Activated CD4-positive, CD25-positive, alpha-beta regulatory T cell (primary cell): Measurements from ENCODE around the gene SFXN5.

Experiments
- DNase-seq, 4 experiments: peaks; one replicate each; lab custom pipeline; 2025; lab: John Stamatoyannopoulos, UW

Gene SFXN5

GRCh38 chr2:72975017-72975416 is 96.5 kb downstream of the SFXN5 start:
- no peak for DNase-seq

DNA sequence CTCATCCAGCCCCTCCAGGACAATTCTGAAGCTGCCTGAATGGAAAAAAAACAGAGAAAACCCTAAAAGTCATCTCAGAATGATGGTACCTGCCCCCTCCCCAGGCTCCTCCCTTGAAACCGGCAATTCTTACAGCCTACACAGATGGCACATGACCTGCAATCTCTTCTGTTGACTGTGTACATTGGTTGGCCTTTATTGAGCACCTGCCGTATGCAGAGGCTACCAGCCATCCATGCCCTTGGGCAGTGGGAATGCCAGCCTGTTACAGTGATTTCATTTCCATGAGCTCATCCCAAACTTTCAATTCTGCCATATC is 97.1 kb downstream of the SFXN5 start:
- DNase-seq = no peak

- DNase-seq = peak in 1 of 4 experiments; percentile 7
Observed at GRCh38 chr2:72973566-72974435, 97.7 kb downstream of the SFXN5 start.

- no peak for DNase-seq
Observed at GRCh38 chr2:72973137-72973535, 98.4 kb downstream of the SFXN5 start.

DNA sequence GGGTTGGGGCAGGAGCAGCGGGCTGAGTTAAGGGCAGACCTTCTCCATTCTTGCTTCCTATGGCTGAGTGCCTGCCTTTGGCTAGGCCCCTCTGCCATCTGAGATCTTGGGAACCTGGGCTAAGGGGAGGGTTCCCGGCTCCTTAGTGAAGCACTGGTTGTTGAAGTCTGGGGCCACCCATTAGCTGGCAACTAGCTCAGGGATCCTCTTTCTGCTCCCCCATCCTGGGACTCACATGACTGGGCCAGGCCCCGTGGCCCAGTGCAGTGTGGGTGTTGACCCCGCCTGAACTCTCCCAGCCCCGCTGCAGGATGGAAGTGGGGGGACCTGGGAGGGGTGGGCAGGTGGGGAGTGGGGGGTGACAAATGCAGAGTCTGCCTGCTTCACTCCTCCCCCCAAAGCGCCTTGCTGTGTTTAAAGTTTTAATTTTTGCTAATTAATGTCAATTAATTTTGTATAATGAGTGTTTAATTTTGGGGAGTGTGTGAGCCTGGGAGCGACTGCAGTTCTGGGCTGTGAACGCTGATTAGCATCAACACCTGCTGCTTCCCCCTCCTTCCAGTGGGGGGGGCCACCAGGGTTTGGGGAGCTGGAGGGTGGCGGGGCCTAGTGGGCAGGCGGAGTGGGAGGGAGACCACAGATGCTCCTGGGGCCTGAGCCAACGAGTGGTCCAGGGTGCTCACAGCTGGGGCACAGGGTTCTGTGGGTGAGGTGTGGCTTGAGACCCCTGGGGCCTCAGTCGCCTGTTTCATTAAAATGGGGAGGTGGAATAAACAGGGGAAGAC is 99.0 kb downstream of the SFXN5 start:
- DNase-seq = no peak

DNA sequence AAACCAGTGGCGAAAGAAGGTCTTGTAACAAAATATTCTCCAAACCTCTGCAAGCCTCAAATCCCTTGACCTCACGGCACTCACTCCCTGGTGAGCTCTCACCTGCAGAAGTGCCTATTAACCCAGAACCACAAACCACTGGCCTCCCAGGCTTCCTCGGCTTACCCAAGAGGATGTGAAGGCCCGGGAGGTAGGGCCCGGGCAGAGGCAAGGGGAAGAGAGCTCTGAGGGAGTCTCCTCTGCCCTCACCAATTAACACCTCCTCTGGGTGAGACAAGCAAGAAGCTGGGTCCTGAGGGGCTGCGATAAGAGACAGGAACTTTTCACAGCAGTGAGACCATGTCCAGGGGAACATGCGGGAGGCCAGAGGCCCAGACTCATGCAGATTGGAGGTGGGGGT is 100.5 kb downstream of the SFXN5 start:
- DNase-seq = no peak

DNA sequence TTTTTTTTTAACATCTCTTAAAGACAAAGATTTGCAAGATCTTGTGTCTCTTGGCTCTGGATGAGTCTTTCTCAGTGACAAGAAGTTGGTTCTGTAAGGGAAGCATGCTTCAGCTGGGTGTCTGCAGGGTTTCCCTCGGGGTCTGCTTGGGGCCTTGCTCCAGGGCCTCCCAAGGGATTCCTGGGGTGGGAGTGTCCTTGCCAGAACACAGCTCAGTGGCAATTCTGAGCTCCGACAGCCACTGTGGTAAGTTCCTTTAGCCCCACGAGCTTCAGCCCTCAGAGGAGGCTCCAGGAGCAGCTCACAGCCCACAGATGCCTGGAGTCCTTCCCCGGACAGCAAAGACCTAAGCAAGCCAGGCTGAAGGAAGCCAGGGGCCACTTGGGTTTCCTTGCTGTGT is 101.8 kb downstream of the SFXN5 start:
- DNase-seq = no peak

GRCh38 chr2:72968286-72968685 is 103.2 kb downstream of the SFXN5 start:
- no peak for DNase-seq

GRCh38 chr2:72965770-72966450 is 105.6 kb downstream of the SFXN5 start:
- no peak for DNase-seq

DNA sequence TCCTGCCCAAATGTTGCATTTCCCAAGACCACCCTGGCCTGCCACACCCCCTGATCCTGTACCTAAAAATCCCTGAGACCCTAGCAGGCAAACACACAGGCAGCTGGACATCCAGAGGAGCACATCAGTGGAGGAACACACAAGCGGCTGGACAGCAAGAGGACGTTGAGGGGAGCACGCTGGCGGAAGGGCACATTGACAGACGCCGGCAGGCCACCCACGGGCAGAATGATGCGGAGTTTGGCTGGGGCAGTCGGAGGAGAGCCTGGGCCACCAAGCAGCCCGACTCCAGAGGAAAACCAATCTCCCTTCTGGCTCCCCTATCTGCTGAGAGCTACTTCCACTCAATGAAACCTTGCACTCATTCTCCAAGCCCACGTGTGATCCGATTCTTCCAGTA is 106.5 kb downstream of the SFXN5 start:
- DNase-seq = no peak

DNA sequence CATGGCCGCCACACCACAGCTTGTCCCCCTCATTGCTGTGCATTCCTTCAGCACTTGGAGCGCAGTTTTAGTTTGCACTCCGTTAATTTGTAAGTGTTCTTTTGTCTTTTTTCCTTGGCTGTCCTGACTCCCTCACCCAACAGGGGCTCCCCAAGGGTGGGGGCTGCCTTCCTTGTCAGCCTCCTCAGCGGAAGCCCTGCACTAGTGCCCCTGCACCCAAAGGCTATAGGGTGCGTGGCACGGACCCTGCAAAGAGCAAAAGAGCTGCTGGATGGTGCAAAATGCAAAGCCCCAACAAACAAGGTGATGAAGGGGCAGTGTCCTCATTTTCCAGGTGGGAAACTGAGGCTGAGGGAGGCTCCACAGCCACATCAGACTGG is 107.4 kb downstream of the SFXN5 start:
- no peak for DNase-seq

DNA sequence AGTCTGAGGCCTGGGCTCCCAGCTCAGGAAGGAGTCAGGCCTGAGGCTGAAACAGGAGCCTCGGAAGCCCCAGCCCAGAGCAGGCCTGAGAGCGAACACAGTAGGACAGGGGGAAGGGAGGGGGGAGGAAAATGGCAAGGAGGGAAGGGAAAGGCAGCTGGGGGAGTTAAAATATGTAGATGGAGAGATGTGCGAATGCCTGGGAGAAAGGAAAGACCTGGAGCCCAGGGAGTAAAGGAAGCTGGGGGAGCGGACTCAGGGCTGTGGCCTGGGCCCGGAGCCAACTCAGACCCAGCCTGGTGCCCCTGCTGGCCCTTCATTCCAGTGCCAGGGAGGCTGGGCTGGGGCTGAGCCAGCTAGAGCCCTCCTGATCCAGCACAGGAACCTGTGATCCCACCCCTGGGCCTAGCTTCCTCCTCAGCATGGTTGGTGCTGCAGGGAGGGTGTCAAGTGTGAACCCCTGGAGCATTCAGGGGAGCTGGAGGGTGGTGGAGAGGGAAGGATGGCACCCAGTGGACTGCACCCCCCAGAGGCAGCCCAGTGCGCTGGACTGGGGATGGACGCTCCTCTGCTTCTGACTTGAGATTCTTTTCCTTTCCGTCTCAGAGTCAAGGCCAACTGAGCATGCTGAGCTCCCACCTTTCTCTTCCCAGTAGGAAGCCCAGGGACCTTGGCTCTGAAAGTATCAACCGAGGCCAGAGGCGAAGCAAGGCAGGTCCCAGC is 107.9 kb downstream of the SFXN5 start:
- no peak for DNase-seq

GRCh38 chr2:72962911-72963310 is 108.6 kb downstream of the SFXN5 start:
- no peak for DNase-seq

DNA sequence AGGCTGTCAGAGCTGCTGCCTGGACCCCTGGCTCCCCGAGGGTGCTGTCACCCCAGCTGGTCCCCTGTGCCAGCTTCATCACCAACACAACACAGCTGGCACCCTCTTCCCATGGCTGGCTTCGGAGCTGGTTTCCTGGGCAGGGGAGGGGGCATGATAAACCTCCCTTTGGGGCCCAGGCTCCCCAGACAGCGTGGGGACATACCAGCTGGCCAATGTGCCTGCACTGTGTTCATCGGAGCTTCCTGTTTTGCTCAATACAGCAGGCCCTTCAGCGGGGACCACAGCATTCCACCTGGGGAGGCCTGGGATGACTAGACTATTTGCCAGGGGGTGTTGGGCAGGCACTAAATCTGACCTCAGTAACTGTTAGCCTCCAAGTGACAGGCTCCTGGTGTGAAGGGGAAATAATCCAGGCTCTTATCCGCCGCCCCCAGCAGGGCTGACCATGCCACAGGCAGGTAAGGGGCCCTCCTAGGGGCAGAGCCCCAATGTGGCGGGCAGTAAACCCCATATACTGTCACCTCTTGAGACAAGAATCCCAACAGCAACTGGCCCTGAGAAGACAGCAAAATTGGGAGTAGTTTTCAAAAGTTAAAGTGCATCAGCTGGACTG is 109.6 kb downstream of the SFXN5 start:
- no peak for DNase-seq

DNA sequence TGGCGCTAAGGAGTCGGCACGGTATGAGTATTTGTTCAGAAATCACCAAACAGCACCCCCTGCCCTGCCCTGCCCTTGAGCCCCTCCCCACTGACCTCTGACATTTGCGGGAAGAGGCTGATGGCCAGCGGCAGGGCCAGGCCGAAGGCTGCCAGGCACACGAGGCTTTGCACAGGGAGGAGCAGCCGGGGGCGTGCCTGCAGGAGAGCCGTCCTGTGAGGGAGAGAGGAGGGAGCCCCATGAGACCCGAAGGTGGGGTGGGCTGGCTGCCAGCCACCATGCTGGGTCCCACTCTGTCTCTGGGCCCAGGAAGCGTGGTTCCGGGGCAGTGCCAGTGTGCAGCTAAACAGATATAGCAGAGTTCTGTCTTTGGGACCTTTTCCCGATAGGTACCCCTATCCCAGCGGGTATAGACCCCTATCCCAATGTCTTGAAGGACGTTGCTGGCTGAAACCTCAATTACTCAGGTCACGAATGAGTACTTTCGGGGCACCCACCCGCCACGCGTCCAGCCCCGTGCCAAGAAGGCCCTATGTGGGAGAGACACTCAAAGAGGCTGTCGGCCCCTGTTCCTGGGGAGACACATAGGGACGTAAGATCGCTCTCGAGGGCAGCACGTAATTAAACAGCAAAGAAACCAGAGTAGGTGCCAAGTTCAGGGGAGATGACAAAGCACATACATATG is 110.3 kb downstream of the SFXN5 start:
- DNase-seq = no peak

DNA sequence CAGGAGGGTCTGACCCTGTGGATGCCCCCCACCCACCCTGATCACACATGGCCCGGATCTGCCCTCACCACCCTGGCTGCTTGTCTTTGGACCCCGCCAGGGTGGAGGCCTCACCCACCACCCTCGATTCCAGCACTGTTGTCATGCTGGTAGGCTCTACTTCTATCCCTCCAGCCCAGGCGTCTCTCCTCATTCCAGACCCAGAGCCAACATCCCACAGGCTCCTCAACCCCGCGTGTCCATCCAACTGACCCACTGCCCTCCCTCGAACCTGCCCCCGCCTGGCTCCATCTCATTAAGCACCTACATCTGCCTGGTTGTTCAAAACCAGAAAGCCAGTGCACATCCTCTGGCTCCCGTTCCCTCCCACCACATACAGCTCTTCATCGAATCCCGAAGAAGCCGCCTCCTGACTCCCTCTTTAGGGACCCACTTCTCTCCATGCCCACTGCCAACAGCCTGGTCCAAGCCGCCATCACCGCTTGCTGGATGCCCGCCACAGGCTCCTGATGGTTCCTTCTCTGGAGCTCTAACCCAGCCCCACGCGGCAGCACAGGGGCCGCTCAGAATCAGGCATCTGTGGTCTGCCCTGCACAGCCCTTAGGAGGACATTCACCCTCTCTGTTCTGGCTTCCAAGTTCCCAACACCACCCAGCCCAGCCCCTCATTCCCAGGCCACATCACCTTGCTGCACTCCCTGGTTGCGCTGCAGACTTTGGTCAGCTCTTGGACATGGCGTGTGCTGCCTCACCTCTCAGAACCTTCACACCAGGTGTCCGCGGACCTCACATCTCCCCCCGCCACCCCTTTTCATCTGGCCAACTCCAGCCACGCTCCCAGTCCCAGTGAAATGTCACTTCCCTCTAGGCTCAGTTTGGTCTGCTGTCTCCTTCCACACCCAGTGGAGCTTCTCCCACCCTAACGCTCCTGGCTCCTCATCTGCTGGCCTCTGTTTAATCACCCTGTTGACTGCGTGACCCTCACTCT is 111.2 kb downstream of the SFXN5 start:
- DNase-seq = no peak

DNA sequence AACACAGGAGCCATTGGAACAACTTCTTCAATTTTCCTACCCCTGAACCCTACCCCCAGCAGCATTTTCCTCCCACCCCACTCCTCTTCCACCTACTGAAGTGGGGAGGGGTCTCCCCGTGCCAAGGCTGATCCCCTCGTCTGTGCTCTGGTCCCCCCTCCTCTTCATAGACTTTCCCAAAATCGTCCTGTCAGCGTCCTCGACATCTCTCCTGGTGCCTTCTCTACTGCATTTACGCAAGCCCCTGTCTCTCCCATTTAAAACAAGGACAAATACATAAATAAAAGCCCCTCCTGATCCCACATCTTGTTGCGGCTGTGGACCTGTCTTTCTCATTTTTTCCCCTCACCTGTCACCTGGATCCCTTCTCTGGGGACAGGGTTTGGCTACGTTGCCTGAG is 112.0 kb downstream of the SFXN5 start:
- DNase-seq = no peak

GRCh38 chr2:72958542-72959385 is 112.7 kb downstream of the SFXN5 start:
- DNase-seq = no peak

DNA sequence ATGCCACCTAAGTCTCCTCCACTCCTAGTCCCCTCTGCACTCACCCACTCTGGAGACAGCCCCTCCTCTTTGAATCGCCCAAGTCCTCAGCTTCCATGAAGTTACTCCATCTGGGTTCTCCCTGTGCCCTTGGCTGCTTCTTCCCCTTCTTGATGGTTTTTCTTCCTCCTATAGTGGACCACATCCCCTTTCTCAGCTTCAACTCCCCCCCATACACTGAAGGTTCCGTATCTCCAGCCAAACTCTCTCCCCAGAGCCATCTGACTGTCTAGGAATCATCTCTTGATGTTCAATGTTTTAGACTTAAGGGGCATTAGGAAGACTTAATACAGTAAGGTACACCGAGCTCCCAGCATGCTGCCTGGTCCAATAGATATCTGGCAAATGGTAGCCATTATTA is 114.6 kb downstream of the SFXN5 start:
- DNase-seq = no peak
